NCI-H2029 (cell line): ENCODE results near the gene HTR3B.
"Not testable (repeated sequence)": the region's sequence is repeated elsewhere in the genome, so short reads cannot be mapped to it uniquely, and the experiment has no call there.

Experiments
- DNase-seq: peaks from one replicate; lab custom pipeline; 2025; lab: John Stamatoyannopoulos, UW

HTR3B gene

DNA sequence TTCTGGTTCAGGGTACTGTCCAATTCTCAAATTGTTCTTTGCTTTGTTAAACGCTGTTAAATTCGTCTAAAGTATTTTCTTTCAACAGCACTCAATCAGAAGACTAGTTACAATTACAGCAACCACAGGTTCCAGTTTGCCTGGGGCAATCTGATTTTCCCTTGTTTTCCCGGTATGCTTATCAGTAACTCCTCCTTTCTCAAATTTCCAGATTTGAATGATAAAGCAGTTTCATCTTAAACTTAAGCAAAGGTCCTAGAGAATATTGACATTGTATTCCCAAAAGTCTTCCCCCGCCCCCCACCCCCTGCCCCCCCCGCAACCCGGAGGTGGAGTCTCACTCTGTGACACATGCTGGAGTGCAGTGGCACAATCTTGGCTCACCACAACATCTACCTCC lies 18.7 kb upstream of the HTR3B start:
- DNase-seq, result no peak

DNA sequence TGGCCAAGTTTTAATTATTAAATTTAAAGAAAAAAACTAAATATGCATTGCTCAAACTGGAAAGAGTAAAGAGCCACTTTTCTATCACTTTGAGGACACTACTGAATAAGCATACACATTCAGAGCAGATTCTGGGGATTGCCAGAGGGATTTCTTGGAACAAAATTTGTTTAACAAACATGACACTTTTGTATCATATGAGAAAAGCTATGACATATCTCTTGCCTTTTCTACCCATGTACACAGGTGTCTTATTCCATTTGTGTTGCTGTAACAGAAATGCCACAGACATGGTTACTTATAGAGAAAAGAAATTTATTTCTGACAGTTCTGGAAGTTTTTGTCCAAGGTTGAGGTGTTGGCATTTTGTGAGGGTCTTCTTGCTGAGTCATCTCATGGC lies 15.7 kb upstream of the HTR3B start:
- no peak for DNase-seq

DNA sequence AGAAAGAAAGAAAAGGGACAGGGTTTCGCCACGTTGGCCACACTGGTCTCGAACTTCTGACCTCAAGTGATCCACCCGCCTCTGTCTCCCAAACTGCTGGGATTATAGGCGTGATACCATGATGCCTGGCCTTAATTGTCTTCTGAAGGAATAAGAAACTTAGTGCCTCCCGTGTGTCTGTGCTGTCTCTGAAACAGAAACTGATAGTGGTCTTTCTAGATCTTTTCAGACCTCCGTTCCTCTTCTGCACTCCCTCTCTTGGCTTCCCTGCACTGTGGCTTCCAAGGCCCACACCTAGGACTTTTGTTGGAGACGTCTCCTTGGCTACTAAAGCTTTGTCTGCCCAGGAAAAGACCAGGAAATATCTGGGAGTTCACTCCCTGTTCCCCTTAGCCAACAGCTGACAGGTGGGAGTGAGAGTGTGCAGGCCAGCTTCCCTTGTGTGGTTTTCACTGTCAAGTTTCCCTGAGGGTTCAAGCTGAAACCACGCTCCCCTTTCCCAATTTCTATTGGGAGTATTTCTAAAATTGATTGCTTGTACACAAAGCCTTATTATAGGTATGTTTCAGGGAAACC lies 10.1 kb upstream of the HTR3B start:
- no peak for DNase-seq

DNA sequence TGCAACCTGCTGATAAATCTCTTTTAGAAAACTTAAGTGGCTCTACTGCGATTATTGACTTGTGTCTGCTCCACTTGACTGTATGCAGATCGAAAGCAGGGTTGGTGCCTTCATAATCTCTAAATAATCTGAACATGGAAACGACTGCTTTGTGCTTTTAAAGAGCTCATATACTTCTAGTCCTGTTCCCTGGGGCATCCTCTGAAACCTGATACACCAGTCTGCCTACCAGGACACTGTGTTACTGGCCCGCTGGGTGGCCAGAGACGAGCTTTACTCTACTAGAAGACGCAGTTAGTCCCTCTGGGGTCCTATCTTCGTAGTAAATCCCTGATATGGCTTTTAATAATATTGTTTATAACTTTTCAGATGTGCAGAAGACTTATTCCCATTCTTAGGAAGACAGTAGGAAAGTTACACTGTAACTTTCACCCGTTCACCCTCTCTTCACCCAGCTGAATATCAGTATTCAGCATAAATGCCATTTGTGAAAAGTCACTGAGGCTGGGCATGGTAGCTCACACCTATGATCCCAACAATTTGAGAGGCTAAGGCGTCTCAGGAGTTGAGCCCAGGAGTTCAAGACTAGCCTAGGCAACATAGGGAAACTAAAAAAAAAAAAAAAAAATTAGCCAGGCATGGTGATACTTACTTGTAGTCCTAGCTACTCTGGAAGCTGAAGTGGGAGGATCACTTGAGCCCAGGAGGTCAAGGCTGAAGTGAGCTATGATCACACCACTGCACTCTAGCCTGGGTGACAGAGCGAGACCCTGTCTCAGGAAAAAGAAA lies 9.0 kb upstream of the HTR3B start:
- DNase-seq, result no peak

DNA sequence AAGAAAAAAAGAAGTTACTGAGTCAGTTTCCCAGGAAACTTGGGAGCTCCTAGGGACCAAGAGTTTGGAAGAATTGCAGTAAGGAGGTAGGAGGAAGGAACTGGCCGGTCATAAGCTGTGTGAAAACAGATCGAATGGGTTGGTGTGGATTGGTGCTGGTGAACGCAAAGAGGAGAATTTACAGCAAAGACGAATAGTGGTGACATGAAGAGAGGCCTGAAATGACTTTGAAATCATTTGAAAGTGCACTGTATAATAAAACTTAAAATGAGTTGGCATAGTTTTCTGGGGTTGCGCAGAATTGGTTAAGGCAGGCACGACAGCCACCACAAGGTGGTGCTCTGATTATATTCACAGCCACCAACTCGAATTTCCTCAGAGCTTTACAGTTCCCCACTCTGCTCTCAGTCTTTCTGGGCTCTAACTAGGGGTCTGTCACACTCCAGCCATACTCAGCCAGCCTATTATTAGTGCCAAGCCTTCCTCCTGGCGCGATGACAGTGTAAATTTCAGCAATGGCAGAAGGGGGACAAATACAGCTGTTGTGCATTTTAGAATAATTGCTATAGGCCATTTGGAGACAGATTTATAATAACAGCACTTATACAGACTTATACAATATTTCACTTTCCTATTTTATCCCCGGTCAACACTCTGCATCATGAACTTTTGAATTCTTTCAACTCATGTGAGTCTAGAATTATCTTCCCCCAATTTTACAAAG lies 8.3 kb upstream of the HTR3B start:
- no peak for DNase-seq

DNA sequence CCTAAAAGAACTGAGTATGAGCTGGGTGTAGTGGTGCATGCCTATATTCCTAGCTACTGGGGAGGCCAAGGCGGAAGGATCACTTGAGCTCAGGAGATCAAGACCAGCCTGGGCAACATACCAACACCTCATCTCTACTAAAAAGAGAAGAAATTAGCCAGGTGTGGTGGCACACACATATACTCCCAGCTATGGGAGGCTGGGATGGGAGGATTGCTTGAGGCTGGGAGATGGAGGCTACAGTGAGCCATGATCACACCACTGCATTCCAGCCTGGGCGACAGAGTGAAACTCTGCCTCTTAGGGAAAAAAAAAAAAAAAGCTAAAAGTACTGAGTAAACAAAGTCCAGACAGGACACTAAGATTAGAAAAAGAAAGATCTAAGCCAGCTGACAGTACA lies 3.5 kb upstream of the HTR3B start:
- no peak for DNase-seq

DNA sequence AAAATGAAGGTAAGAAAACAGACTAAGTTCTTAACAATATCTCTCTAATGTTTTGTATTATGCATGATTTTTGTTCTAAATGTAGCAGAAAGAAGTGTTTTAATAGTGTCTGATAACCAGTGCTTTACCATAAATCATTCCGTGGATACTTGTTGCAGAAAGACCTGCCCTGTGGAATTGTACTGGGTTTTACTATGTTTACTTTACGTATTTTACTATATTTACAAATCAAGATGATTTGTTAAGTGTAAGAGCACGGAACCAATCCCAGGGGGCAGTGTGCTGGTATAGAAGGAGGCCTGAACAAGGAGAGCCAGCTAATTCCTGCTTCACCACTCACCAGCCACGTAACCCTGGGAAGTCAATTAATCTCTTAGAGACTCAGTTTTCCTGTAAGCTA lies 1.4 kb downstream of the HTR3B start:
- no peak for DNase-seq

DNA sequence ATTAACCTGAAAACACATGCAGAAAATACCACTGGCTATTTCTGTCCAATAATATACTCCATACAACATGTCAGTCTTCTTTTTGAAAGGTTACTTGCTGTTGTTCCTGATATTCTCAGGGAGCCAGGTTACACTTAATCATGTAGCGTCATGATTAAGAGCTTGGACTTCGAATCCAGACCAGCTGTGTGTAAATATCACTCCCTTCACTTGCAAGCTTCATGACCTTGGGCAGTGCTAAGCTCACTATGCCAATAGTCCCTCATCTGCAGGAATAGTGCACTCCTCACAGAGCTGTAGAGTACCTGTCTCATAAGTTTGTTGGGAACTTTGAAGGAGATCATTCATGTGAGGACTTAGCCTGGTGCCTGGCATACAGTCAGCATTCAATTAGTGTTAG lies 1.9 kb downstream of the HTR3B start:
- DNase-seq, result no peak

DNA sequence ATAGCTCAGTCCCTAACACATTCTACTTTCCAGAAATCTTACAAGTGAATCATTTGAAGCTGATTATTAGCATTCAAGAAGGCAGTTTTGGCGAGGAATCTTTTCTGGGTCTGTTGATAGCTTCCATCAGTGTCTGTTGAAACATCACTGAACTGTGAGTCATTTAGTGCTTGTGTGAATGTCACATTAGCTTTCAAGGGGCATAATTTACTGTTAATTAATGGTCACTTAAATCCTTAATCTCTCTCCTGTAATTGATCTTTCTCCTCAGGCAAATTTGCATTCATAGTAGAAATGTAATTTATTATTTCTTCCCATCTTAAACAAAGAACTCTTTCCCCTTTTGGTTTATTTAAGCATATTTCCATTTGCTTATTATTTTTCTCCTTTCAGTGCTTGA lies 2.6 kb downstream of the HTR3B start:
- no peak for DNase-seq

DNA sequence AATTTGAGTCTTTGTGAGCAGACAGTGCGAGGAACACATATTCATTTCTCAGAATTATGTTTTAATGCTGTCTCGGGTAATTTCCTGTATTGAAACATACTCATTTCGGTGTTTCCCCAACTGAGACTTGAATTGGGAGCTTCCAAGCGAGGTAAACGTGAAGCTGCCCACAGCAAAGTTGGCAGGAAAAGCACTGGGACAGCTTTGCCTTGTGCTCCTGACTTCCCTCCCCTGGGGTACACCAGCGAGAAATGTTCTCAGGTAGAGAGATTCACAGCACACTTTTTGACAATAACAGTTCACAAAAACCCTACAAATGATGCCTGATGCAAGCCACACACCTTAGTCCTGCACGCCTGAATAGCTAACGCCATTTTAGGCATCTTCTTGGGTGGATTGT lies 3.1 kb downstream of the HTR3B start:
- no peak for DNase-seq

DNA sequence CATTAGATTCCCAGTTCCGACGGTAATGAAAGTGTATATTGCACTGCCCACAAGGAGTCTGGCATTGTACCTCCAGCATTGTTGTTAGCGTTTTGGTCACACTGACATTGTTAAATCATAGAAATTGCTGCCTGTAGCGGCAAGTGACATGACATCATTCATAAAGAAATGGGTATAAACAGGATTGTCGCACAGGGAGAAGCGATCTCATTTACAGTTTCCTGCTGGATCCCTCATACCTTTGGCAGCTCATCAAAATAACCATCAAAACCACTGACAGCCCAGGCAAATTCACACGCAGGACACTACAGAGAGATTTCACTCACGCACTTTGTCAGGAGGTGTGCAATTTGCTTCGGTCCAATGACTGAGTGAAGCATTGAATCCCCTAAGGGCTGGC lies 3.5 kb downstream of the HTR3B start:
- no peak for DNase-seq

DNA sequence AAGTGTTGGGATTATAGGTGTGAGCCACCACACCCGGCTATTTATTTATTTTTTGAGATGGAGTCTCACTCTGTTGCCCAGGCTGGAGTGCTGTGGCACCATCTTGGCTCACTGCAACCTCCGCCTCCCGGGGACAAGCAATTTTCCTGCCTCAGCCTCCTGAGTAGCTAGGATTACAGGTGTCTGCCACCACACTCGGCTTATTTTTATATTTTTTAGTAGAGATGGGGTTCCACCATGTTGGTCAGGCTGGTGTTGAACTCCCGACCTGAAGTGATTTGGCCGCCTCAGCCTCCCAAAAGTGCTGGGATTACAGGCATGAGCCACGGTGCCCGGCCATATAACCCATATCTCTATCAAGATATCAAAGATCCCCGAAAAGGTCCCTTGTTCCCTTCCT lies 6.9 kb downstream of the HTR3B start:
- DNase-seq, result not testable (repeated sequence)

DNA sequence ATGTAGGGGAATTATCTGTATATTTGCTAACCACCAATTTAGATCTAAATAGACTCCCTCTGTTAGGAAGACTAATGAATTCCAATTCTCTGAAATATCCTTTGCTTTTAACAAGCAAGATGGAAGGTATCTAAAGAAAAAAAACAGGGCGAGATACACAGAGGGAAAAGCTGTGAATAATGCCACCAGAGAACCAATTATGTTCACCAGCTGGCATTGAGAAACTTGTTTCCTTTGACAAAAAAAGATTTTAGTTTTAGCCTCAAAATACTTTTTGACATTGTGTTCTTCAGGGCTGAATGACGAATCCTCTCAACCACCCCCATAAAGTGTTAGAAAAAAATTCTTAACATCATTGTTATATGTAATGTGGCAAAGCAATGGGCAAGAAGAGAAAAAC lies 19.0 kb downstream of the HTR3B start:
- no peak for DNase-seq

DNA sequence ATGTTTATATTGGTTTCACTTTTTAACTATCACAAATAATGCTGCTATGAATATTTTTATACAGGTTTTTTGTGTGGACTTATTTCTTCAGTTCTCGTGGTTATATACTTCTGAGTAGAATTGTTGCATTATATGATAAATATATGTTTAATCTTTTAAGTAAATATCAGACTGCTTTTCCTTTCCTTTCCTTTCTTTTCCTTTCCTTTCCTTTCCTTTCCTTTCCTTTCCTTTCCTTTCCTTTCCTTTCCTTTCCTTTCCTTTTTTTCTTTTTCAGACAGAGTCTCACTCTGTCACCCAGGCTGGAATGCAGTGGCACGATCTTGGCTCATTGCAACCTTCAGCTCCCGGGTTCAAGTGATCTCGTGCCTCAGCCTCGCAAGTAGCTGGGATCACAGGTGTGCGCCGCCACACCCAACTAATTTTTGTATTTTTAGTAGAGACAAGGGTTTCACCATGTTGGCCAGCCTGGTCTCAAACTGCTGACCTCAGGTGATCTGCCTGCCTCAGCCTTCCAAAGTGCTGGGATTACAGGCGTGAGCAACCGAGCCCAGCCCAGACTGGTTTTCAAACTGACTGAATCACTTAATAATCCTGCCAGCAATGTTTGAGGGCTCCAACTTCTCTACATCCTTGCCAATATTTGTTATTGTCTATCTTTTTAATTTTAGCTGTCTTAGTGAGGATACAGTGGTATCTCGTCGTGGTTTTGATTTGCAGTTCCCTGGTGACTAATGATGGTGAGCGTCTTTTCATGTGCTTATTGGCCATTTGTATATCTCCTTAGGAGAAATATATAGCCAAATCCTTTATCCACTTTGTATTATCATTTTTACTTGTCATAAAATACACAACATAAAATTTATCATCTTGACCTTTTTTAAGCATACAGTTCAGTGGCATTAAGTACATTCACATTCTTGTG lies 21.9 kb downstream of the HTR3B start:
- no peak for DNase-seq

DNA sequence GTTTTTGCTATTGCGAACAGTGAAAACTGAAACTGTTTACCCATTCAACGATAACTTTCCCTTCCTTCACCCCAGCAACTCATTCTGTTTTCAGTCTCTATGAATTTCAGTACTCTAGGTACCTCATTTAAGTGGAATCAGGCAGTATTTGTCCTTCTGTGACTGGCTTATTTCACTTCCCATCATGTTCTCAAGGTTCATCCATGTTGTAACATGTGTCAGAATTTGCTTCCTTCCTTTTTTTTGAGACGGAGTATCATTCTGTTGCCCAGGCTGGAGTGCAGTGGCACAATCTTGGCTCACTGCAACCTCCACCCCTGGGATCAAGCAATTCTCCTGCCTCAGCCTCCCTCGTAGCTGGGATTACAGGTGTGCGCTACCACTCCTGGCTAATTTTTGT lies 23.7 kb downstream of the HTR3B start:
- no peak for DNase-seq

DNA sequence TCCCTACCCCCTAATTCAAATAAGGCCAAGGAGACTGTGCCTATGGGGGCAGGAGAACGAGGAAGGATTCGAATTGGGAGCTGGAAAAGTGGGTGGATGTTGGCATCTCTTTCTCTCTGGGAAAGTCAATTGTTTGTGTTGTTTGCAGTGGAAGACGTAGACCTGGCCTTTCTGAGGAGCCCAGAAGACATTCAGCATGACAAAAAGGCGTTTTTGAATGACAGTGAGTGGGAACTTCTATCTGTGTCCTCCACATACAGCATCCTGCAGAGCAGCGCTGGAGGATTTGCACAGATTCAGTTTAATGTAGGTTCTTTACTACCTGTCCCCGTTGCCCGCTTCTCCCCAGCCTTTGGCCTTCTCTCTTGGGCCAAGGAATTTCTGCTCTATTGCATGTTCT lies 28.2 kb downstream of the HTR3B start:
- DNase-seq, result no peak

DNA sequence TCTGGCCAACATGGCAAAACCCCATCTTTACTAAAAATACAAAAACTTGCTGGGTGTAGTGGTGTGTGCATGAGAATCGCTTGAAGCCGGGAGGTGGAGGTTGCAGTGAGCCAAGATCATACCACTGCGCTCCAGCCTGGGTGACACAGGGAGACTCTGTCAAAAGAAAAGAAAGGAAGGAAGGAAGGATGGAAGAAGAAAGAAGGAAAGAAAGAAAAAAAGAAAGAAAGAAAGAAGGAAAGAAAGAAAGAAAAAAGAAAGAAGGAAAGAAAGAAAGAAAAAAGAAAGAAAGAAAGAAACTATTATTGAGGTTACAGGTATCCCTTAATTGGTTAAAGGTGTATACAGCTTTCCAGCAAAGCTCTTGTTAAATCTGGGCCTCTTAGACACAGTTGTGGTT lies 29.6 kb downstream of the HTR3B start:
- DNase-seq, result not testable (repeated sequence)

DNA sequence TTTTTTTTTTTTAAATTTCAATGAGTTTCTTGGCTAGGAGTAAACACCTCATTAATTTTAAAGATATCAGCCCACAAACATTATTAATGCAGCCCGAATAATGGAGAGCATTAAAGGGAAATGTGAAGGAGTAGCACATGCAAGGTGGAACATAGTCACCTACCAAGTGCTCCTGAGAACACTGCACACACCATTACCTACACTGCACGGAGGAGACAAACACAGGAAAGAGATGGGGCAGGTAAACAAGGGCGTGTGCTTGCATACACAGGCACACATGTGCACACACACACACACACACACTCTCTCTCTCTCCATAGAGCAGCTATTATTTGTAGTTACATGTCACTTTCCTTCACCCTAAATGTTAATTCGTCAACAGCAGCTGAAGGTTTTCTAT lies 30.2 kb downstream of the HTR3B start:
- peak; percentile 32 for DNase-seq

DNA sequence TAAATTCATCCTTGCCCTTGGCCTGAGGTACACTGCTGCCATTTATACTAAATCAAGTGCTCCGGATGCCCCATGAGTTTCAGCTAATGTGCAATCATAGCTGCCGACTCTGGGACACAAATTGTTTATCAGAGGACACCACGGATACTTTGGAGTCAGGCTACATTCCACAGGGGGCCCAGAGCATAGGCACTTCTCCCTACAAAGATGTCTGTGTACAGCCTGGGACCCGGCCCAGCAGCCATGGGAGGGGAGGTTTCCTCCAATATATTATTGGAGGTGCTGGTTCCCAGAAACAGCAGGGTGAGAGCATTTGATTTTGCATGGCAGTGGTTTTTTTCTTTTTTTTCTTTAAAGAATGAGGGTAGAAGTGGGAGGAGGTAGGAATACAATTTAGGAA lies 31.3 kb downstream of the HTR3B start:
- no peak for DNase-seq

DNA sequence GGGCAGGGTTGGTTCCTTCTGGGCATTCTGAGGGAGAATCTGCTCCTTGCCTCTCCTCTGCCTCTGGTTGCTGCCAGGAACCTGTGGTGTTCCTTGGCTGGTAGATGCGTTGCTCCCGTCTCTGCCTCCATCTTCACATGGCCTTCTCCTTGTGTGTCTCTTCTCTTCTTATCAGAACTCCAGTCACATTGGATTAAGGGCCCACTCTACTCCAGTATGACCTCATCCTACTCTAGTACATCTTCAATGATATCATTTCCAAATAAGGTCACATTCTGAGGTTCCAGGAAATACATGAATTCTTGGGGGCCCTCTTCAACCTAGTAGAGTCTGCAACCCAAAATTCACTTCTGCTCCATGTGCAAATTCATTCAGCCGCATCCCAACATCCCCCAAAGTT lies 33.3 kb downstream of the HTR3B start:
- DNase-seq, result no peak

DNA sequence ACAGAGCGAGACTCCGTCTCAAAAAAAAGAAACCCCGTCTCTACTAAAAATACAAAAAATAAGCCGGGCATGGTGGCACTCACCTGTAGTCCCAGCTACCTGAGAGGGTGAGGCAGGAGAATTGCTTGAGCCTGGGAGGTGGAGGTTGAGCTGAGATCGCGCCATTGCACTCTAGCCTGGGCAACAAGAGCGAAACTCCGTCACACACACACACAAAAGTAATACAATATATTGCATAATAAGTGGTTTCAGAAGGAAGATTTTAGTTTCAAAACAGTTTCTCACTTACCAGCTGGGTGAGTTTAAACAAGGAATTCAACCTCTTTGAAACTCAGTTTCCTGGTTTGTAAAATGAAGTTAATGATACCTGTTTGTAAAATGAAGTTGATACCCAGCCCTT lies 37.7 kb downstream of the HTR3B start:
- DNase-seq, result no peak

DNA sequence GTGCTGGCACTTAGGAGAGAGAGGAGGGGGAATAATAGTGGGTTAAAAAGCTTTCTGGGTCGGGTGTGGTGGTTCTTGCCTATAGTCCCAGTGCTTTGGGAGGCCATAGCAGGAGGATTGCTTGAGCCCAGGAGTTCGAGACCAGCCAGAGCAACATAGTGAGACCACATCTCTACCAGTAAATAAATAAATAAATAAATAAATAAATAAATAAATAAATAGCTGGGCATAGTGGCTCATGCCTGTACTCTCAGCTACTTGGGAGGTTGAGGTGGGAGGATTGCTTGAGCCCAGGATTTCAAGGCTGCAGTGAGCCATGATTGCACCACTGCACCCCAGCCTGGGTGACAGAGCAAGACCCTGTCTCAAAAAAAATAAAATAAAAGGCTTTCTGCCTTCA lies 41.6 kb downstream of the HTR3B start:
- DNase-seq, result not testable (repeated sequence)
